DND-41 (cell line): ENCODE data around the gene GALNT7.

ENCODE experiments used
- EZH2 ChIP-seq: IDR thresholded peaks from 3 replicates; pipeline ENCODE4 v1.6.1; 2012; ENCODE audit warnings: borderline replicate concordance, low read depth, mild to moderate bottlenecking, moderate library complexity, low read length, inconsistent platforms; ENCODE audit not compliant: severe bottlenecking
- TF ChIP-seq, protein P1 (sequence below): IDR thresholded peaks from 2 replicates; pipeline ENCODE4 v1.5.1; 2012; ENCODE audit warnings: borderline replicate concordance, low read length, moderate library complexity, mild to moderate bottlenecking; ENCODE audit not compliant: poor library complexity, severe bottlenecking; ENCODE audit errors: extremely low read depth

DNA sequence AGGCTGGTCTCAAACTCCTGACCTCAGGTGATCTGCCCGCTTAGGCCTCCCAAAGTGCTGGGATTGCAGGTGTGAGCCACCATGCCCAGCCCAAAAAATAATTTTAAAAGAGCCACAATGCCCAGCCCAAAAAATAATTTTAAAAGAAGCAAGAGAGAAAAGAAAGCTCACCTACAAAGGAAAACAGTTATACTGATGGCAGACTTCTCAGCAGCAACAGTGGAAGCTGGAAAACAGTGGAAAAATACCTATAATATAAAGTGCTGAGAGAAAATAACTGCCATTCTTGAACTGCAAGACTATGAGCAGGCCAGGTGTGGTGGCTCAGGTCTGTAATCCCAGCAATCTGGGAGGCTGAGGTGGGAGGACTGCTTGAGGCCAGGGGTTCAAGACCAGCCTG is 178.9 kb downstream of the GALNT7 start:
- TF ChIP-seq, protein P1, sequence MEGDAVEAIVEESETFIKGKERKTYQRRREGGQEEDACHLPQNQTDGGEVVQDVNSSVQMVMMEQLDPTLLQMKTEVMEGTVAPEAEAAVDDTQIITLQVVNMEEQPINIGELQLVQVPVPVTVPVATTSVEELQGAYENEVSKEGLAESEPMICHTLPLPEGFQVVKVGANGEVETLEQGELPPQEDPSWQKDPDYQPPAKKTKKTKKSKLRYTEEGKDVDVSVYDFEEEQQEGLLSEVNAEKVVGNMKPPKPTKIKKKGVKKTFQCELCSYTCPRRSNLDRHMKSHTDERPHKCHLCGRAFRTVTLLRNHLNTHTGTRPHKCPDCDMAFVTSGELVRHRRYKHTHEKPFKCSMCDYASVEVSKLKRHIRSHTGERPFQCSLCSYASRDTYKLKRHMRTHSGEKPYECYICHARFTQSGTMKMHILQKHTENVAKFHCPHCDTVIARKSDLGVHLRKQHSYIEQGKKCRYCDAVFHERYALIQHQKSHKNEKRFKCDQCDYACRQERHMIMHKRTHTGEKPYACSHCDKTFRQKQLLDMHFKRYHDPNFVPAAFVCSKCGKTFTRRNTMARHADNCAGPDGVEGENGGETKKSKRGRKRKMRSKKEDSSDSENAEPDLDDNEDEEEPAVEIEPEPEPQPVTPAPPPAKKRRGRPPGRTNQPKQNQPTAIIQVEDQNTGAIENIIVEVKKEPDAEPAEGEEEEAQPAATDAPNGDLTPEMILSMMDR, result no peak
- no peak for TF ChIP-seq EZH2
